HG03045 (cell line): ENCODE measurements around the gene PRRC1.

Experiments
- ATAC-seq: cut with Tn5 transposase; IDR thresholded peaks from one replicate; pipeline ENCODE4 v1.9.1; 2021; ENCODE audit warnings: mild to moderate bottlenecking, moderate library complexity; ENCODE audit not compliant: unreplicated experiment

Gene PRRC1

GRCh38 chr5:127602481-127602880 lies 85.0 kb downstream of the PRRC1 start:
- ATAC-seq, result no peak

- no peak for ATAC-seq
These were observed 85.7 kb downstream of the PRRC1 start for GRCh38 chr5:127602896-127603844.
